ENCODE data around the gene GDF15. TPM values are rescaled to one million over a fixed set of nuclear protein-coding genes. Genes with fewer than 3 reads are reported as not detected.

The GDF15 gene
- total RNA-seq, 1 donor, result 28.9 TPM

DNA sequence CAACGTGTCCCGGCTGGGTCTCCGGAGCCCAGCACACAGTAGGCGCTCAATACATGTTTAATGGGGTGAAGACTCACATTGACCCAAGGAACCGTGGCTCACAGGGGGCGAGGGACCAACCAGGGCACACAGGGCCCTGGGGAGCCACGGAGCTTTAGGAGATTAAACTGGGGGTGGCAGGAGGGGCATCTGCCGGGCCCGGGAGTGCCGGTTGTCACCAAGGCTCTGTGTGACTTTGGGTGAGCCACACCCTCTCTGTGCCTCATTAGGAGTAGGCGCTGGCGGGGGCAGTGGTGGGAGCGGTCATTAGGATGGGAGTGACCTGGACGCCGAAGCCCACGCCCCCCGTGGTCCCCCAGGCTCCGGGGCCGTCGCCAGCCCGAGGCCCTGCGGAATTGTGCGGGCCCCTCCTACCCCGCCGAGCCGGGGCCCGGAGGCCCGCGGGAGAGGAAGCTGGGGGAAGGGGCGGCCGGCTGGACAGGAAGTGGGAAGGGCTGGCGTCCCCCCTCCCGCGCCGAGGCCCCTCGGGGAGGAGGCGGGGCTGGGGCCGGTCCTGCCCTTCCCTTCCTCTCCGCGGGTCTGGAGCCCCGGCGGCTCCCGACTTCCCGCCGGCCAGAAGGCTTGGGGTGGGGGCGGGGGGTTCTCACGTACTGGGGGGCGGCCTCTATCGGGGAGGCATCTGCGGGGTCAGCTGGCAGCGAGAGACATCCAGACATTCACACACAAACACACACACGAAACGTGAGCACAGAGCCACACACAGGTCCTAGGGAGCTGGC, 31.5 kb downstream of the GDF15 start:
- DNase-seq (ENCODE audit: low read depth), result peak; percentile 90
- TF ChIP-seq, protein P1, sequence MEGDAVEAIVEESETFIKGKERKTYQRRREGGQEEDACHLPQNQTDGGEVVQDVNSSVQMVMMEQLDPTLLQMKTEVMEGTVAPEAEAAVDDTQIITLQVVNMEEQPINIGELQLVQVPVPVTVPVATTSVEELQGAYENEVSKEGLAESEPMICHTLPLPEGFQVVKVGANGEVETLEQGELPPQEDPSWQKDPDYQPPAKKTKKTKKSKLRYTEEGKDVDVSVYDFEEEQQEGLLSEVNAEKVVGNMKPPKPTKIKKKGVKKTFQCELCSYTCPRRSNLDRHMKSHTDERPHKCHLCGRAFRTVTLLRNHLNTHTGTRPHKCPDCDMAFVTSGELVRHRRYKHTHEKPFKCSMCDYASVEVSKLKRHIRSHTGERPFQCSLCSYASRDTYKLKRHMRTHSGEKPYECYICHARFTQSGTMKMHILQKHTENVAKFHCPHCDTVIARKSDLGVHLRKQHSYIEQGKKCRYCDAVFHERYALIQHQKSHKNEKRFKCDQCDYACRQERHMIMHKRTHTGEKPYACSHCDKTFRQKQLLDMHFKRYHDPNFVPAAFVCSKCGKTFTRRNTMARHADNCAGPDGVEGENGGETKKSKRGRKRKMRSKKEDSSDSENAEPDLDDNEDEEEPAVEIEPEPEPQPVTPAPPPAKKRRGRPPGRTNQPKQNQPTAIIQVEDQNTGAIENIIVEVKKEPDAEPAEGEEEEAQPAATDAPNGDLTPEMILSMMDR (IDR thresholded peaks at IDR 0.05; ENCODE audit: insufficient read depth, low read depth, low read length), result no peak

DNA sequence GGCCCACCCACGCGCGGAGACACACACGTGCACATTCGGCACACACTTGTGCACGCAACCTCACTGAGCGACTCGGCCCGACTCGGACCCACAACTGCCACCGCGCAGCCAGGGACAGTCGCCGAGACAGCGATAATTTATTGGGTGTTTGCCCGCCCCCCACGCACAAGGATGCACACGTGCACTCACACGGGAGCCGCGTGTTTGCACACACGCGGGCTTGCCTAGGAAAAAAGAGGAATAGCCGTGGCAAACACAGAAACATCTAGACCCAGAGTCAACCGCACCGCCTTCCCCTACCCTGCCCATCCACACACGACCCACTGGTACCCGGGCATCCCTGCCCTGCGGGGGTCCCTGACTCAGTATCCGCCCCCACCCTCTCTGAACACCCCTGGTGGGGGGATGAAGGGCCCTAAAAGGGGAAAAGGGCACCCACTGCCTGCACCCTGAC, 32.1 kb downstream of the GDF15 start:
- DNase-seq (ENCODE audit: low read depth), result no peak
- TF ChIP-seq, protein P1 (IDR thresholded peaks at IDR 0.05; ENCODE audit: insufficient read depth, low read depth, low read length), result no peak
- H3K4me3 ChIP-seq (ENCODE audit: low read depth, low read length), result peak overlapping the region; percentile 39

More for the DNA sequence above, 31.5 kb downstream of the GDF15 start:
- peak overlapping the region; percentile 49 for H3K4me3 ChIP-seq (ENCODE audit: low read depth, low read length)

DNA sequence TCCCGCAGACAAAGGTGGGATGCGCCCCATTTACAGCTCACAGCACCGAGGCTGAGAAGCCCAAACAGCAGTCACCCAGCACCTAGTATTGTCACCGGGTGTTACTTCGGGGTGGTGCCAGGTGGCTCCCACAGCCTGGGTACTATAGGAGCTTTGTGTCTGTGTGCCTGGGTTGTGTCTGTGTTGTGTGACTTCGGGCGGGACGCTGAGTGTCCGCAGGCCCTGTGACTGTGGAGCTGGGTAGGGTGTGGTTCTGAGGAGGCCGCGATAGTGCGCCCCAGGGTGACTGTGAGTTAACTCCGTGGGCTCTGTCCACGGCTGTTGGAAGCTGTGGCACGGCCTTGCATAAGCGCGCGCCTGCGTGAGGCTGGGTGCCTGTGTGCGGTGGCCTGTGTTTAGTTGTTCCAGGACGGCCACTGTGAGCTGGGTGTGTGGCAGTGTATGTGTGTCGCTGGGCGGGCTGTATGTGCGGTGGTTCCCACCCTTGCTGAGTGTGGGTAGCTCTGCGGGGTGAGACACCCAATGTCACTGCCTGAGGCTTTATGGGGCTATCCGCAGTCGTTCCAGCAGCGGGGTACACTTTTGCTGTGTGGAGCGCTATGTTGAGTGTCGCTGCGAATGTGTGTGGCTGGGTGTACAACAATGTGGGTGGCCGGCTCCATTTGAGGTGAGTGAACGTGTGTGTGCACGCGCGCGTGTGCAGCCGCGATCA, 32.7 kb downstream of the GDF15 start:
- TF ChIP-seq, protein P1 (IDR thresholded peaks at IDR 0.05; ENCODE audit: insufficient read depth, low read depth, low read length), result no peak
- H3K4me3 ChIP-seq (ENCODE audit: low read depth, low read length), result peak overlapping the region; percentile 74
- DNase-seq (ENCODE audit: low read depth), result no peak

DNA sequence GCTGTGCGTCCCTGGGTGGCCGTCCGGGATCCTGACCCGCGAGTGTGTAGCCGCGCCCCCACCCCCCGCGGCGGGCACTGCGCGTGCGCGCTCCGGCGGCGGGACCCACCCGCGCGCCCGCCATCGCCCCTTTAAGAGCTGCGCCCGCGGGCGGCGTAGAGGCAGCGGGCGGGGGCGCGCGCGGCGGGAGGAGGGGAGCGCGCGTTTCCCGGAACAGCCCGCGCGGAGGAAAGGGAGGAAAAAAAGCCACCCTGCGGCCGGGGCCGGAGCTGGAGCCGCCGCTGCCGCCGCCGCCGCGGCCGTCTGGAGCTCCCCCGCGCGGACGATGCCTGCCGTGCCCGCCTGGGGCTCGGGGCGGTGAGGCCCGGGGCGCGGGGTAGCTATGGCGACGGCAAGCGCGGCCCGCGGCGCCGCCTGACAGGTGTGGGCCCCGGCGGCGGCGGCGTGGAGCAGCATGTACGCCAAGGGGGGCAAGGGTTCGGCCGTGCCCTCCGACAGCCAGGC, 33.3 kb downstream of the GDF15 start, which contains the start of gene SSBP4:
TSS of gene SSBP4 (plus strand) at position 204 of the 504 bp plus-strand sequence. CDS start at position 455, 251 bp downstream.
- peak; percentile 80 for DNase-seq (ENCODE audit: low read depth)

DNA sequence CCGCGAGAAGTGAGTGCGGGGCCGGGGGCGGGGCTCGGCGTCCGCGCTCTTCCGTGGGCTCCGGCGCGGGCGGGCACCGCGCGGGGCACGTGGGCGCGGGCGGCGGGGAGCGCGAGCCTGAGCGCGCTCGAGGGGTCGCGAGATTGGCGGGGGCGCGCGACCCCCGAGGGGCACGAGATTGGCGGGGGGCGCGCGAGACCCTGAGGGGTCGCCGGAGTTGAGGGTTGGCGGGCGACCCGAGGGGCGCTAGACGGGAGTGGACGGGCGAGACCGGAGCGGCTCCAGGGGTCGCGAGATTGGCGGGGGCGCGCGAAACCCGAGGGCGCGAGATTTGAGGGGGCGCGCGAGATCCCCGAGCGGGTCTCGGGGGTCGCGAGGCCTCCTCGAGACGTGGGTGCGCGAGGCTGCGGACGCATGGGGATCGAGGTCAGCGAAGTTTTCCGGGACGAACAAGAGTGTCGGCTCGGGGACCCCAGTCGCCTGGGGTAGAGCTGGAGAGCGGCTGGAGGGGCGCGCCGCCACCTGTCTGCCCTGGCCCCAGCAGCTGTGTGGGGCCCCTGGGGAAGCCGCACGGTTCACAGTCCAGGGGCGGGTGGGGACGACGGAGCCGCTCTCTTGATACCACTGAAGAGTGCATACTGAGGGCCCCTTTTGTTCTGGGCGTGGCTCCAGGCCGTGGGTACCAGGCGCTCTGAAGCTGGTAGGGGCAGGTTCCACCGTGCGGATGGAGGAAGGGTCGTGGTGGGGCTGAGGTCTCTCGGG, 33.9 kb downstream of the GDF15 start:
- TF ChIP-seq, protein P1 (IDR thresholded peaks at IDR 0.05; ENCODE audit: insufficient read depth, low read depth, low read length), result no peak
- peak overlapping the region; percentile 74 for H3K4me3 ChIP-seq (ENCODE audit: low read depth, low read length)
- DNase-seq (ENCODE audit: low read depth), result no peak

More for the DNA sequence above, 33.3 kb downstream of the GDF15 start, which contains the start of gene SSBP4:
- peak within 1 kb of the TSS; percentile 74 for H3K4me3 ChIP-seq (ENCODE audit: low read depth, low read length)
- TF ChIP-seq, protein P1 (IDR thresholded peaks at IDR 0.05; ENCODE audit: insufficient read depth, low read depth, low read length), result peak; percentile 14

DNA sequence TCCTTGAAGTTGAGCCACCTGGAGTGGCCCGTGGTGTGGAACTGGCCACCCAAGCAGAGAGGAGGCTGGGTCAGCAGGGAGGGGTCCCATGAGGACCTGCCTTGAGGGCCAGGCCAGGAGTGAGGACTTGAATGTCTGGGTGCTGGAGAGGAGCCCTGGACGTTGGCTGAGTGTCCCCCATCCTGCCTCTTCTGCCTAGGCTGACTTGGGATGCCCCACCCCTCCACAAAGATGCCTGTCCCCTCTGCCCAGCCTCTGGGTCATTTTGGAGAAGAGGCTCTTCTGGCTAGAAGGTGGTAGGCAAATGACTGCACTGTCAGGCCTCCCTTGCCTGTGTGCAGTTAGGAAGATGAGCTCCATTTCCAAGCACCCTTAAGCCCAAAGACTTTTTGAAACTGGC, 35.0 kb downstream of the GDF15 start:
- no peak for DNase-seq (ENCODE audit: low read depth)
- peak overlapping the region; percentile 74 for H3K4me3 ChIP-seq (ENCODE audit: low read depth, low read length)
- TF ChIP-seq, protein P1 (IDR thresholded peaks at IDR 0.05; ENCODE audit: insufficient read depth, low read depth, low read length), result no peak

Measured in fibroblast of villous mesenchyme (primary cell).